K562 (cell line): Measurements from ENCODE around the gene KLHDC2. TPM values are rescaled to one million over a fixed set of nuclear protein-coding genes. Genes with fewer than 3 reads are reported as not detected.

ENCODE experiments used
- ATF1 ChIP-seq, 2 experiments: fragments of 450-650 bp in 1 of 2; IDR thresholded peaks; 2 replicates each; pipeline ENCODE4 v1.6.1; 2016; ENCODE audit warnings: missing compliant biosample characterization in 1 of 2, missing genetic modification characterization in 1 of 2
- CBFA2T2 ChIP-seq: fragments of 450-650 bp; conservative IDR thresholded peaks from 2 replicates; pipeline ENCODE4 v1.6.1; 2017; ENCODE audit warnings: mild to moderate bottlenecking
- CBFB ChIP-seq: sonication (generic); formaldehyde crosslinking; IDR thresholded peaks from 2 replicates; pipeline ENCODE4 v1.4.0; 2020; ENCODE audit warnings: mild to moderate bottlenecking, missing genetic modification reagents
- CCNT2 ChIP-seq: IDR thresholded peaks from 2 replicates; pipeline ENCODE4 v1.6.1; 2011; ENCODE audit warnings: borderline replicate concordance, low read depth, mild to moderate bottlenecking, moderate library complexity, mixed read lengths, low read length; ENCODE audit not compliant: insufficient read length; ENCODE audit errors: extremely low read depth
- CREM ChIP-seq: IDR thresholded peaks from 2 replicates; pipeline ENCODE4 v1.6.1; 2014; ENCODE audit warnings: antibody characterized with exemption, low read depth
- E2F6 ChIP-seq, 2 experiments: IDR thresholded peaks; 2 replicates each; pipeline ENCODE4 v1.6.1; 2011; ENCODE audit warnings: borderline replicate concordance in 1 of 2, control low read depth in 1 of 2, low read depth in 1 of 2, low read length in 1 of 2, mild to moderate bottlenecking in 1 of 2, mixed read lengths in 1 of 2, moderate library complexity in 1 of 2; ENCODE audit not compliant: insufficient read depth in 1 of 2, insufficient read length in 1 of 2, poor library complexity in 1 of 2, severe bottlenecking in 1 of 2; ENCODE audit errors: extremely low read depth in 1 of 2
- HCFC1 ChIP-seq: IDR thresholded peaks from 2 replicates; pipeline ENCODE4 v1.6.1; 2012; ENCODE audit warnings: low read depth, low read length, improper control_type of control experiment
- NKRF ChIP-seq: fragments of 450-650 bp; IDR thresholded peaks from 2 replicates; pipeline ENCODE4 v1.6.1; 2016; ENCODE audit warnings: borderline replicate concordance
- PHF8 ChIP-seq: fragments of 200-600 bp; sonication (generic); IDR thresholded peaks from 2 replicates; pipeline ENCODE4 v1.6.1; 2012; ENCODE audit warnings: mixed run types, mild to moderate bottlenecking, inconsistent platforms, low read length, moderate library complexity, borderline replicate concordance
- PHTF2 ChIP-seq: fragments of 250-450 bp; sonication (Bioruptor Pico); IDR thresholded peaks from 2 replicates; pipeline ENCODE4 v1.5.0; 2021; ENCODE audit warnings: mild to moderate bottlenecking
- RBBP5 ChIP-seq: fragments of 200-600 bp; sonication (generic); IDR thresholded peaks from 2 replicates; pipeline ENCODE4 v1.6.1; 2012; ENCODE audit warnings: borderline replicate concordance, mild to moderate bottlenecking, low read length, control low read depth, inconsistent platforms; ENCODE audit not compliant: insufficient read depth, poor library complexity, severe bottlenecking
- SAP30 ChIP-seq: fragments of 200-600 bp; sonication (generic); IDR thresholded peaks from 2 replicates; pipeline ENCODE4 v1.6.1; 2012; ENCODE audit warnings: borderline replicate concordance, low read depth, mild to moderate bottlenecking, moderate library complexity, low read length, control low read depth, inconsistent platforms; ENCODE audit not compliant: insufficient read depth, poor library complexity, severe bottlenecking
- ZBTB11 ChIP-seq, 3 experiments: fragments of 200-800 bp in 1 of 3; fragments of 250-450 bp in 1 of 3; fragments of 450-650 bp in 1 of 3; sonication (Bioruptor Pico) in 1 of 3; sonication (Bioruptor generic) in 1 of 3; formaldehyde crosslinking in 1 of 3; IDR thresholded peaks; 2 replicates each; pipeline versions ENCODE4 v1.6.1 to v1.8.0; 2016 to 2022; ENCODE audit warnings: mild to moderate bottlenecking in 2 of 3, missing genetic modification characterization in 2 of 3, missing compliant biosample characterization in 1 of 3, moderate library complexity in 1 of 3
- ZNF384 ChIP-seq: IDR thresholded peaks from 2 replicates; pipeline ENCODE4 v1.6.1; 2012; ENCODE audit warnings: low read depth, low read length, improper control_type of control experiment
- ZNF551 ChIP-seq: fragments of 250-450 bp; sonication (Bioruptor Pico); IDR thresholded peaks from 2 replicates; pipeline ENCODE4 v1.5.0; 2021; ENCODE audit warnings: mild to moderate bottlenecking, moderate library complexity
- polyA plus RNA-seq, 8 experiments: library from polyadenylated mRNA; depleted of rRNA in 4 of 8; stranded (reverse) in 5 of 8; unstranded in 3 of 8; fragments of >200 nt; fragmentation: Nextera tagmentation in 2 of 8; fragmentation: Illumina TruSeq in 1 of 8; extraction: Ambion mirVana in 2 of 8; extraction: Trizol in 1 of 8; gene quantifications; 2 replicates each; pipeline versions ENCODE4 v1.2.1 to v1.2.3, GENCODE V29; 2011 to 2014; ENCODE audit warnings: inconsistent platforms in 1 of 8, missing spikeins in 1 of 8
- total RNA-seq, 7 experiments: library from RNA; depleted of rRNA in 6 of 7; stranded (reverse); fragments of >200 nt in 6 of 7; fragmentation: Illumina TruSeq in 2 of 7; extraction: Trizol in 2 of 7; gene quantifications; 2 replicates each; pipeline versions ENCODE4 v1.2.1 to v1.2.3, GENCODE V29; 2011 to 2021; ENCODE audit warnings: low replicate concordance in 1 of 7
- TF ChIP-seq, protein P1 (sequence below), 2 experiments: fragments of 450-650 bp; conservative IDR thresholded peaks; 2 replicates each; pipeline ENCODE4 v1.6.1; 2017; ENCODE audit warnings: mild to moderate bottlenecking in 2 of 2, moderate library complexity in 2 of 2

KLHDC2 gene
- total and polyA plus RNA-seq, 9 of the 15 experiments (the other 6 are each of a cell fraction or from before 2014, with no cell fraction given), result 6.3 to 41.7 (median 20.0) TPM

DNA sequence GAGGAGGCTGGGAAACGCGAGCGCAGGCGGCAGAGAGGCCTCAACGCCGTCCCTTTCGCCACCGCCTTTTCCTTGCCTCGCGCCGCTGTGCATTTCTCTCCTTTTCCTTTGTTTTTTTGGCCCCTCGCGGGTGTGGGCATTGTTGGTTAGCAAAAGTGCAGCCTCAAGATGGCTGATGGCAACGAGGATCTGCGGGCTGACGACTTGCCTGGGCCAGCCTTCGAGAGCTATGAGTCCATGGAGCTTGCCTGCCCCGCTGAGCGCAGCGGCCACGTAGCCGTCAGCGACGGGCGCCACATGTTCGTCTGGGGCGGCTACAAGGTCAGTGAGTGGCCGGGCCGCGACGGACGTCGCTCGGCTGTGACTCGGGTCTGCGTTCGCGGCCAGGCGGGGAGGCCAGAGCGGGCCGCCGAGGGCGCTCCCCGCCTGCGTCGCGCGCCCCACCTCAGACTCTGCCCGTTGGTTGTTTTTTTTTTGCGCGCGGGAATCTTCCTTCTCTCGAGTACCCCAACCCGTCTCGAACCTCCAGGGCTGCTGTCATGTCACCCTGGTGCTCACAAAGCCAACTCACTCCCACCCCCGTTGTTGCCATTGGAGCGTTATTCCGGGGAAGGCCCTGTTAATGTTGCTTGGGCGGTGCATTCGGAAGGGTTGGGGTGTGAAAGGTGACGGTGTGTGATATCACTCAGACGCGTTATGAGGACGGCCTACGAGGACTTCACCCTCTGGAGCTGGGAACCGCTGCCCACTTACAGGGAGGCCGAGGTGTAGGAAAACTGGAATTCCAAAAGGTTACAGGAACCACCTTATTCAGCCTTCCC is 558 bp downstream of the KLHDC2 start (continued):
- TF ChIP-seq ZNF551 (no peak), CREM (peak; percentile 84), ZBTB11 (CRISPR knock-in tag; IDR thresholded peaks at IDR 0.05) (0 out of 6 replicates have a peak, but pooled peaks of 1 of the 3 experiments have one; percentile 1), CBFB (CRISPR knock-in tag) (peak; percentile 85; the same call in 1 of the 2 replicates), RBBP5 (peak; percentile 36), SAP30 (peak; percentile 35), NKRF (peak; percentile 44; the same call in 1 of the 2 replicates), CBFA2T2 (no peak), PHTF2 (no peak), E2F6 (IDR thresholded peaks at IDR 0.05; ENCODE audit: borderline replicate concordance in 1 of 2, extremely low read depth in 1 of 2, insufficient read depth in 1 of 2, insufficient read length in 1 of 2, low read depth in 1 of 2, low read length in 1 of 2, poor library complexity in 1 of 2, severe bottlenecking in 1 of 2) (peak; percentile 67 to 68), HCFC1 (peak; percentile 57), ZNF384 (peak; percentile 50; the same call in 1 of the 2 replicates), PHF8 (peak; percentile 32; the same call in 1 of the 2 replicates), CCNT2 (peak; percentile 14), ATF1 (CRISPR knock-in tag; IDR thresholded peaks at IDR 0.05) (peak; percentile 70), ATF1 (tag; IDR thresholded peaks at IDR 0.05) (peak; percentile 79)
- TF ChIP-seq, protein P1, sequence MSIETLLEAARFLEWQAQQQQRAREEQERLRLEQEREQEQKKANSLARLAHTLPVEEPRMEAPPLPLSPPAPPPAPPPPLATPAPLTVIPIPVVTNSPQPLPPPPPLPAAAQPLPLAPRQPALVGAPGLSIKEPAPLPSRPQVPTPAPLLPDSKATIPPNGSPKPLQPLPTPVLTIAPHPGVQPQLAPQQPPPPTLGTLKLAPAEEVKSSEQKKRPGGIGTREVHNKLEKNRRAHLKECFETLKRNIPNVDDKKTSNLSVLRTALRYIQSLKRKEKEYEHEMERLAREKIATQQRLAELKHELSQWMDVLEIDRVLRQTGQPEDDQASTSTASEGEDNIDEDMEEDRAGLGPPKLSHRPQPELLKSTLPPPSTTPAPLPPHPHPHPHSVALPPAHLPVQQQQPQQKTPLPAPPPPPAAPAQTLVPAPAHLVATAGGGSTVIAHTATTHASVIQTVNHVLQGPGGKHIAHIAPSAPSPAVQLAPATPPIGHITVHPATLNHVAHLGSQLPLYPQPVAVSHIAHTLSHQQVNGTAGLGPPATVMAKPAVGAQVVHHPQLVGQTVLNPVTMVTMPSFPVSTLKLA (conservative IDR thresholded peaks at IDR 0.05), result peak; percentile 37 to 70; a peak in 3 of 4 replicates
